ENCODE results near the gene PARP1. TPM values are rescaled to one million over a fixed set of nuclear protein-coding genes. Genes with fewer than 3 reads are reported as not detected.

Gene PARP1
- total RNA-seq, 1 experiment from 2014 or later, result 127 TPM

DNA sequence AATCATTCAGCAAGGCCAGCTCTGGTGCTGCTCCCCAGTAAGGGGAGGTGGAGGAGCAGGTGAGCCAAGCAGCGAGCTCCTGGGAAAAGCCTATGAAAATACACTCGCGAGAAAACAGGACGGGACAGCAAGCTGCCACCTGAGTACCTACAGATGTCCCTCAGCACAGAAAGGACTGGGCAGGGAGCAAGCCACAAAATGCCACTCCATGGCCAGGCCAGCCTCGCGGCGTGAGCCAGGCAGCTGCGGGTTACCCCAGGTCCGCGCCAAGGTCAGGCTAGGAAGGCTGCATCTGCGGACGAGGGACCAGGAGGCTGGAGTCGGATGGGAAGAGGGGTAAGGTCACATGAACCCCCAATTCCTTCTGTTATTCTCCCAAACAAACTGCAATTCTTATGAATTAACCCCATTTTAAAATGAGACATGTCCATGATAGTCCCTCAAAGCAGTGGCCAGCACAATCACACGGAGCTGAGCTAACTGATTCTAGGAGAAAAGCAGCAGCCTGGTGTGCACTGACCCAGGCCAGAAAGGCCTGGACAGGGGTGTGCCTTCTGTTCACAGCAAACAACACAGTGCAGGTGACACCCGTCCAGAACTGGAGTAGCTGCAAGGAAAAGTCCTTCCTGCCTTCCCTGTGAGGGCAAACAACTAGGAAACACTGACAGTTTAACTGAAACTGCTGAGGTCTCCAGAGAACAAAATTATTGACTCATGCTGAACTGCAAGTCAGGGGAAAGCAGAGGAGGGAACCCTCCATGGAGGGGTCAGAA, 26.5 kb downstream of the PARP1 start:
- intact Hi-C loops (cut with micrococcal nuclease; ENCODE audit: unreplicated experiment) (no loop called here), in situ Hi-C loops (cut with HindIII; ENCODE audit: low pct_unique_long_range_greater_than_20kb, low sequenced_read_pairs) (no loop called here)
- no peaks in the 10 kb centered on the region for H3K4me1 ChIP-seq (ENCODE audit: control insufficient read depth, insufficient read depth, low read length)
- ChIA-PET POLR2A (no interaction called here), CTCF (no interaction called here)
- BruUV-seq (replicated peaks), result no TSS peak
- H3K27me3 ChIP-seq (ENCODE audit: control insufficient read depth, insufficient read depth, low read length), result no peaks in the 10 kb centered on the region
- H3K27ac ChIP-seq (ENCODE audit: low read length), result no peak overlapping the region
- DNase-seq (ENCODE audit: low read depth, low spot score) (no peak), ATAC-seq (no peak)
- no peak overlapping the region for H3K4me3 ChIP-seq (ENCODE audit: low read depth in 2 of 2, low read length in 2 of 2)
- peaks cover 25% of the 10 kb centered on the region for H3K36me3 ChIP-seq (ENCODE audit: control insufficient read depth, insufficient read depth, low read length)
- H3K9me3 ChIP-seq (ENCODE audit: control insufficient read depth, insufficient read depth, low read depth, low read length), result no peaks in the 10 kb centered on the region
- no peak for TF ChIP-seq SIN3A (IDR thresholded peaks at IDR 0.05; ENCODE audit: borderline replicate concordance, insufficient read depth, low read depth, low read length)
- TF ChIP-seq, protein P1, sequence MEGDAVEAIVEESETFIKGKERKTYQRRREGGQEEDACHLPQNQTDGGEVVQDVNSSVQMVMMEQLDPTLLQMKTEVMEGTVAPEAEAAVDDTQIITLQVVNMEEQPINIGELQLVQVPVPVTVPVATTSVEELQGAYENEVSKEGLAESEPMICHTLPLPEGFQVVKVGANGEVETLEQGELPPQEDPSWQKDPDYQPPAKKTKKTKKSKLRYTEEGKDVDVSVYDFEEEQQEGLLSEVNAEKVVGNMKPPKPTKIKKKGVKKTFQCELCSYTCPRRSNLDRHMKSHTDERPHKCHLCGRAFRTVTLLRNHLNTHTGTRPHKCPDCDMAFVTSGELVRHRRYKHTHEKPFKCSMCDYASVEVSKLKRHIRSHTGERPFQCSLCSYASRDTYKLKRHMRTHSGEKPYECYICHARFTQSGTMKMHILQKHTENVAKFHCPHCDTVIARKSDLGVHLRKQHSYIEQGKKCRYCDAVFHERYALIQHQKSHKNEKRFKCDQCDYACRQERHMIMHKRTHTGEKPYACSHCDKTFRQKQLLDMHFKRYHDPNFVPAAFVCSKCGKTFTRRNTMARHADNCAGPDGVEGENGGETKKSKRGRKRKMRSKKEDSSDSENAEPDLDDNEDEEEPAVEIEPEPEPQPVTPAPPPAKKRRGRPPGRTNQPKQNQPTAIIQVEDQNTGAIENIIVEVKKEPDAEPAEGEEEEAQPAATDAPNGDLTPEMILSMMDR (IDR thresholded peaks at IDR 0.05), result no peak
- TF ChIP-seq, protein P2, sequence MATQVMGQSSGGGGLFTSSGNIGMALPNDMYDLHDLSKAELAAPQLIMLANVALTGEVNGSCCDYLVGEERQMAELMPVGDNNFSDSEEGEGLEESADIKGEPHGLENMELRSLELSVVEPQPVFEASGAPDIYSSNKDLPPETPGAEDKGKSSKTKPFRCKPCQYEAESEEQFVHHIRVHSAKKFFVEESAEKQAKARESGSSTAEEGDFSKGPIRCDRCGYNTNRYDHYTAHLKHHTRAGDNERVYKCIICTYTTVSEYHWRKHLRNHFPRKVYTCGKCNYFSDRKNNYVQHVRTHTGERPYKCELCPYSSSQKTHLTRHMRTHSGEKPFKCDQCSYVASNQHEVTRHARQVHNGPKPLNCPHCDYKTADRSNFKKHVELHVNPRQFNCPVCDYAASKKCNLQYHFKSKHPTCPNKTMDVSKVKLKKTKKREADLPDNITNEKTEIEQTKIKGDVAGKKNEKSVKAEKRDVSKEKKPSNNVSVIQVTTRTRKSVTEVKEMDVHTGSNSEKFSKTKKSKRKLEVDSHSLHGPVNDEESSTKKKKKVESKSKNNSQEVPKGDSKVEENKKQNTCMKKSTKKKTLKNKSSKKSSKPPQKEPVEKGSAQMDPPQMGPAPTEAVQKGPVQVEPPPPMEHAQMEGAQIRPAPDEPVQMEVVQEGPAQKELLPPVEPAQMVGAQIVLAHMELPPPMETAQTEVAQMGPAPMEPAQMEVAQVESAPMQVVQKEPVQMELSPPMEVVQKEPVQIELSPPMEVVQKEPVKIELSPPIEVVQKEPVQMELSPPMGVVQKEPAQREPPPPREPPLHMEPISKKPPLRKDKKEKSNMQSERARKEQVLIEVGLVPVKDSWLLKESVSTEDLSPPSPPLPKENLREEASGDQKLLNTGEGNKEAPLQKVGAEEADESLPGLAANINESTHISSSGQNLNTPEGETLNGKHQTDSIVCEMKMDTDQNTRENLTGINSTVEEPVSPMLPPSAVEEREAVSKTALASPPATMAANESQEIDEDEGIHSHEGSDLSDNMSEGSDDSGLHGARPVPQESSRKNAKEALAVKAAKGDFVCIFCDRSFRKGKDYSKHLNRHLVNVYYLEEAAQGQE (IDR thresholded peaks at IDR 0.05; ENCODE audit: insufficient read depth in 1 of 2, low read depth in 2 of 2, low read length in 1 of 2), result no peak

DNA sequence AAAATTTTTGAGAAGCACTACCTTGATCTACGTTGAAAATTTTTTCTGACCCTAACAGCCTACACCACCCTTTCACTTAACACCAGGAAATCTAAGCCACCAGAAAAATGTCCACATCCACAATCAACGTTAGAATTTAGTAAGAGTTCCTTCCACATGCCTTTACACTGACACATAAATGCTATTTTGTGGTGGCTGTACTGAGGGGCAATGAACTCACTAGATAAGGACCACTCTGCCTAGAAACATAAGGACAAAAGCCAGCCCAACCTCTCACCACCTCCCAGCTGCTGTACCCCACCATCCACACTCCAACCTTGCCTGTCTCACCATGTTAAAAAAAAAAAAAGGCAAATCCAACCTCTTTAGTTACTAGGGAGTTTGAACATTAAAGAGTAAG, 29.8 kb downstream of the PARP1 start:
- intact Hi-C loops (cut with micrococcal nuclease; ENCODE audit: unreplicated experiment) (no loop called here), in situ Hi-C loops (cut with HindIII; ENCODE audit: low pct_unique_long_range_greater_than_20kb, low sequenced_read_pairs) (no loop called here)
- Histone ChIP-seq H3K27me3 (ENCODE audit: control insufficient read depth, insufficient read depth, low read length) (no peaks in the 10 kb centered on the region), H3K4me3 (ENCODE audit: low read depth in 2 of 2, low read length in 2 of 2) (no peak overlapping the region), H3K27ac (ENCODE audit: low read length) (no peak overlapping the region), H3K4me1 (ENCODE audit: control insufficient read depth, insufficient read depth, low read length) (no peaks in the 10 kb centered on the region), H3K9me3 (ENCODE audit: control insufficient read depth, insufficient read depth, low read depth, low read length) (no peaks in the 10 kb centered on the region), H3K36me3 (ENCODE audit: control insufficient read depth, insufficient read depth, low read length) (peaks cover 42% of the 10 kb centered on the region)
- no TSS peak for BruUV-seq (replicated peaks)
- ATAC-seq (no peak), DNase-seq (ENCODE audit: low read depth, low spot score) (no peak)
- TF ChIP-seq, protein P2 (IDR thresholded peaks at IDR 0.05; ENCODE audit: insufficient read depth in 1 of 2, low read depth in 2 of 2, low read length in 1 of 2), result no peak
- TF ChIP-seq SIN3A (IDR thresholded peaks at IDR 0.05; ENCODE audit: borderline replicate concordance, insufficient read depth, low read depth, low read length) (no peak), POLR2AphosphoS5 (IDR thresholded peaks at IDR 0.05; ENCODE audit: low read depth, low read length) (no peak), TCF7L2 (IDR thresholded peaks at IDR 0.05; ENCODE audit: low read depth, low read length) (no peak)
- TF ChIP-seq, protein P1 (IDR thresholded peaks at IDR 0.05), result no peak
- ChIA-PET CTCF (interaction anchor here (0.7 kb wide), 1 partner anchor 79 kb away, joined by 5 read pairs; no protein-coding TSS in a partner anchor), POLR2A (interaction anchor here (0.7 kb wide), 1 partner anchor 24 kb away, joined by 5 read pairs; no protein-coding TSS in a partner anchor)
